Neural progenitor cell (in vitro differentiated cells): ENCODE results near the gene CFAP70.

Experiments used
- CTCF ChIP-seq: fragments of 200-600 bp; sonication (generic); IDR thresholded peaks from 2 replicates; pipeline ENCODE4 v1.5.1; 2017; ENCODE audit warnings: antibody characterized with exemption, mild to moderate bottlenecking
- EZH2 ChIP-seq: fragments of 200-600 bp; sonication (generic); IDR thresholded peaks from 2 replicates; pipeline ENCODE4 v1.6.1; 2017; ENCODE audit warnings: antibody characterized with exemption, mild to moderate bottlenecking, moderate library complexity
- EZH2phosphoT487 ChIP-seq: fragments of 200-600 bp; sonication (generic); IDR thresholded peaks from 2 replicates; pipeline ENCODE4 v1.6.1; 2017; ENCODE audit warnings: antibody characterized with exemption

GRCh38 chr10:73247509-73248258 is 111.0 kb downstream of the CFAP70 start:
- TF ChIP-seq CTCF (no peak), EZH2 (no peak), EZH2phosphoT487 (no peak)
